ENCODE measurements around the gene FSD2. TPM values are rescaled to one million over a fixed set of nuclear protein-coding genes. Genes with fewer than 3 reads are reported as not detected.

Gene FSD2
- total and polyA plus RNA-seq, 2 experiments from 2014 or later: 0.18 TPM; not detected in 1

GRCh38 chr15:82804575-82804949 lies 1.3 kb downstream of the FSD2 start (continued):
- TF ChIP-seq EZH2 (IDR thresholded peaks at IDR 0.05; ENCODE audit: low read depth, unreplicated experiment): no peak
- TF ChIP-seq, protein P1, sequence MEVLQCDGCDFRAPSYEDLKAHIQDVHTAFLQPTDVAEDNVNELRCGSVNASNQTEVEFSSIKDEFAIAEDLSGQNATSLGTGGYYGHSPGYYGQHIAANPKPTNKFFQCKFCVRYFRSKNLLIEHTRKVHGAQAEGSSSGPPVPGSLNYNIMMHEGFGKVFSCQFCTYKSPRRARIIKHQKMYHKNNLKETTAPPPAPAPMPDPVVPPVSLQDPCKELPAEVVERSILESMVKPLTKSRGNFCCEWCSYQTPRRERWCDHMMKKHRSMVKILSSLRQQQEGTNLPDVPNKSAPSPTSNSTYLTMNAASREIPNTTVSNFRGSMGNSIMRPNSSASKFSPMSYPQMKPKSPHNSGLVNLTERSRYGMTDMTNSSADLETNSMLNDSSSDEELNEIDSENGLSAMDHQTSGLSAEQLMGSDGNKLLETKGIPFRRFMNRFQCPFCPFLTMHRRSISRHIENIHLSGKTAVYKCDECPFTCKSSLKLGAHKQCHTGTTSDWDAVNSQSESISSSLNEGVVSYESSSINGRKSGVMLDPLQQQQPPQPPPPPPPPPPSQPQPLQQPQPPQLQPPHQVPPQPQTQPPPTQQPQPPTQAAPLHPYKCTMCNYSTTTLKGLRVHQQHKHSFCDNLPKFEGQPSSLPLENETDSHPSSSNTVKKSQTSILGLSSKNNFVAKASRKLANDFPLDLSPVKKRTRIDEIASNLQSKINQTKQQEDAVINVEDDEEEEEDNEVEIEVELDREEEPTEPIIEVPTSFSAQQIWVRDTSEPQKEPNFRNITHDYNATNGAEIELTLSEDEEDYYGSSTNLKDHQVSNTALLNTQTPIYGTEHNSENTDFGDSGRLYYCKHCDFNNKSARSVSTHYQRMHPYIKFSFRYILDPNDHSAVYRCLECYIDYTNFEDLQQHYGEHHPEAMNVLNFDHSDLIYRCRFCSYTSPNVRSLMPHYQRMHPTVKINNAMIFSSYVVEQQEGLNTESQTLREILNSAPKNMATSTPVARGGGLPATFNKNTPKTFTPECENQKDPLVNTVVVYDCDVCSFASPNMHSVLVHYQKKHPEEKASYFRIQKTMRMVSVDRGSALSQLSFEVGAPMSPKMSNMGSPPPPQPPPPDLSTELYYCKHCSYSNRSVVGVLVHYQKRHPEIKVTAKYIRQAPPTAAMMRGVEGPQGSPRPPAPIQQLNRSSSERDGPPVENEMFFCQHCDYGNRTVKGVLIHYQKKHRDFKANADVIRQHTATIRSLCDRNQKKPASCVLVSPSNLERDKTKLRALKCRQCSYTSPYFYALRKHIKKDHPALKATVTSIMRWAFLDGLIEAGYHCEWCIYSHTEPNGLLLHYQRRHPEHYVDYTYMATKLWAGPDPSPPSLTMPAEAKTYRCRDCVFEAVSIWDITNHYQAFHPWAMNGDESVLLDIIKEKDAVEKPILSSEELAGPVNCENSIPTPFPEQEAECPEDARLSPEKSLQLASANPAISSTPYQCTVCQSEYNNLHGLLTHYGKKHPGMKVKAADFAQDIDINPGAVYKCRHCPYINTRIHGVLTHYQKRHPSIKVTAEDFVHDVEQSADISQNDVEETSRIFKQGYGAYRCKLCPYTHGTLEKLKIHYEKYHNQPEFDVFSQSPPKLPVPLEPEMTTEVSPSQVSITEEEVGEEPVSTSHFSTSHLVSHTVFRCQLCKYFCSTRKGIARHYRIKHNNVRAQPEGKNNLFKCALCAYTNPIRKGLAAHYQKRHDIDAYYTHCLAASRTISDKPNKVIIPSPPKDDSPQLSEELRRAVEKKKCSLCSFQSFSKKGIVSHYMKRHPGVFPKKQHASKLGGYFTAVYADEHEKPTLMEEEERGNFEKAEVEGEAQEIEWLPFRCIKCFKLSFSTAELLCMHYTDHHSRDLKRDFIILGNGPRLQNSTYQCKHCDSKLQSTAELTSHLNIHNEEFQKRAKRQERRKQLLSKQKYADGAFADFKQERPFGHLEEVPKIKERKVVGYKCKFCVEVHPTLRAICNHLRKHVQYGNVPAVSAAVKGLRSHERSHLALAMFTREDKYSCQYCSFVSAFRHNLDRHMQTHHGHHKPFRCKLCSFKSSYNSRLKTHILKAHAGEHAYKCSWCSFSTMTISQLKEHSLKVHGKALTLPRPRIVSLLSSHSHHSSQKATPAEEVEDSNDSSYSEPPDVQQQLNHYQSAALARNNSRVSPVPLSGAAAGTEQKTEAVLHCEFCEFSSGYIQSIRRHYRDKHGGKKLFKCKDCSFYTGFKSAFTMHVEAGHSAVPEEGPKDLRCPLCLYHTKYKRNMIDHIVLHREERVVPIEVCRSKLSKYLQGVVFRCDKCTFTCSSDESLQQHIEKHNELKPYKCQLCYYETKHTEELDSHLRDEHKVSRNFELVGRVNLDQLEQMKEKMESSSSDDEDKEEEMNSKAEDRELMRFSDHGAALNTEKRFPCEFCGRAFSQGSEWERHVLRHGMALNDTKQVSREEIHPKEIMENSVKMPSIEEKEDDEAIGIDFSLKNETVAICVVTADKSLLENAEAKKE (CRISPR knock-in tag; IDR thresholded peaks at IDR 0.05): no peak

DNA sequence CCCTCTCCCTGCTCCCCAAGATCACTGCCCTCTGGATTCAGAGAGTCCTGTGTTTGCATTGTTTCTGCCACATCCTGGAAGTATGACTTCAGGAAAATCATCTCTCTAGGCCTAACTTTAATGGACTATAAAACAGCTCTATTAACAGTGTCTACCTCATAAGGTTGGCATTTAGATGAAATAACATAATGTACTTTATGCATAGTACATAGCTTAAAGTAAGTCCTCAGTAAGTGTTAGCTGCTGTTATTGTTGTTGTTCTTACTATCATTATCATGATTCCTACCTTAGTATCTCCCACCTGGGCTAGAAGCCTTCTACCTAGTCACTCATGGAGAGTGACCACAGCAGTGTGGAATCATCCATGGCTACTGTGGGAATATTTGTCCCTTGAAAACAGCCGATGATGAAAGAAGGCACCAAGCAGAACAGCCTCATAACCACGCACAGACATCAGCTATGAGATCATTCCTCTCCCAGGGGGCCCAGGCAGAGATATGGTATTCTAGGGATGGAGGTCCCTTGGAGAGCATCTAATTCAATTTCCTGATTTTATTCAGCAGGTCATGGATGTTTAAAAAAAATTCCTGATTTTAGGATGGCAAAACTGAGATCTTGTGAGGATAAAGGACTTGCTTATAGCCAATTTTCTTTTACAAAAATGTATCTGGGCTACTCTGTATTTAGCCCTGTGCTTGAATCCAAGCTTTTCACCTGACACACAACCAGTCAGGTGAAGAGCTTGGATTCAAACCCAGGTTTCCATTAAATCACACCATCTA lies 1.9 kb downstream of the FSD2 start:
- peaks cover 8% of the 10 kb centered on the region; the same call in 2 of the 3 replicates for H3K4me1 Mint-ChIP-seq
- H3K27me3 ChIP-seq (ENCODE audit: insufficient read depth): no peaks in the 10 kb centered on the region
- no peak overlapping the region for H3K4me2 ChIP-seq
- H3K79me2 ChIP-seq (replicated peaks; ENCODE audit: insufficient read depth): no peaks in the 10 kb centered on the region
- H3K9me3 Mint-ChIP-seq: no peaks in the 10 kb centered on the region
- H3K9me2 ChIP-seq (ENCODE audit: insufficient read depth): no peaks in the 10 kb centered on the region
- no peak for DNase-seq (ENCODE audit: low spot score)
- no peaks in the 10 kb centered on the region for H3K36me3 Mint-ChIP-seq (ENCODE audit: low read depth)
- no peaks in the 10 kb centered on the region for H3K36me3 ChIP-seq (ENCODE audit: insufficient read depth)
- H3K4me1 ChIP-seq (ENCODE audit: insufficient read depth): peaks cover 6% of the 10 kb centered on the region; the same call in 1 of the 2 replicates
- H3F3A ChIP-seq (replicated peaks; ENCODE audit: low read depth): peaks cover 5% of the 10 kb centered on the region; the same call in 1 of the 2 replicates
- no peak overlapping the region for H3K27ac Mint-ChIP-seq
- H4K20me1 ChIP-seq (replicated peaks; ENCODE audit: insufficient read depth): no peaks in the 10 kb centered on the region
- H2AFZ ChIP-seq: no peak overlapping the region
- no peak overlapping the region for H3K4me3 ChIP-seq
- H3K27ac ChIP-seq (ENCODE audit: low read depth): no peak overlapping the region
- ATAC-seq: no peak
- no peak overlapping the region for H3K4me3 Mint-ChIP-seq
- H3K27me3 Mint-ChIP-seq (ENCODE audit: insufficient read depth, low read depth, poor library complexity): peaks cover 4% of the 10 kb centered on the region
- TF ChIP-seq STAT1 (IDR thresholded peaks at IDR 0.05; ENCODE audit: unreplicated experiment): no peak
- TF ChIP-seq, protein P2, sequence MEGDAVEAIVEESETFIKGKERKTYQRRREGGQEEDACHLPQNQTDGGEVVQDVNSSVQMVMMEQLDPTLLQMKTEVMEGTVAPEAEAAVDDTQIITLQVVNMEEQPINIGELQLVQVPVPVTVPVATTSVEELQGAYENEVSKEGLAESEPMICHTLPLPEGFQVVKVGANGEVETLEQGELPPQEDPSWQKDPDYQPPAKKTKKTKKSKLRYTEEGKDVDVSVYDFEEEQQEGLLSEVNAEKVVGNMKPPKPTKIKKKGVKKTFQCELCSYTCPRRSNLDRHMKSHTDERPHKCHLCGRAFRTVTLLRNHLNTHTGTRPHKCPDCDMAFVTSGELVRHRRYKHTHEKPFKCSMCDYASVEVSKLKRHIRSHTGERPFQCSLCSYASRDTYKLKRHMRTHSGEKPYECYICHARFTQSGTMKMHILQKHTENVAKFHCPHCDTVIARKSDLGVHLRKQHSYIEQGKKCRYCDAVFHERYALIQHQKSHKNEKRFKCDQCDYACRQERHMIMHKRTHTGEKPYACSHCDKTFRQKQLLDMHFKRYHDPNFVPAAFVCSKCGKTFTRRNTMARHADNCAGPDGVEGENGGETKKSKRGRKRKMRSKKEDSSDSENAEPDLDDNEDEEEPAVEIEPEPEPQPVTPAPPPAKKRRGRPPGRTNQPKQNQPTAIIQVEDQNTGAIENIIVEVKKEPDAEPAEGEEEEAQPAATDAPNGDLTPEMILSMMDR (conservative IDR thresholded peaks at IDR 0.05; ENCODE audit: low read depth in 2 of 2): no peak
- no peak for TF ChIP-seq ZNF114 (CRISPR knock-in tag; IDR thresholded peaks at IDR 0.05)
- TF ChIP-seq, protein P1 (CRISPR knock-in tag; IDR thresholded peaks at IDR 0.05): no peak
- no peak for TF ChIP-seq ZNF331 (CRISPR knock-in tag; IDR thresholded peaks at IDR 0.05; ENCODE audit: low read depth)

Data from GM23338 (cell line).